Measurements from ENCODE around the gene SIX6. TPM values are rescaled to one million over a fixed set of nuclear protein-coding genes. Genes with fewer than 3 reads are reported as not detected.

SIX6 gene
- total RNA-seq, 1 experiment from 2014 or later = not detected

- Mint-ChIP-seq H3K36me3 (ENCODE audit: insufficient read depth in 1 of 3, low read depth in 3 of 3) (no peaks in the 10 kb centered on the region), H3K9me3 (no peaks in the 10 kb centered on the region), H3K27me3 (ENCODE audit: low read depth) (no peaks in the 10 kb centered on the region), H3K4me1 (peaks cover 2 to 11% of the 10 kb centered on the region in 2 experiments), H3K27ac (no peak overlapping the region), H3K4me3 (no peak overlapping the region)
- Histone ChIP-seq H3K4me2 (ENCODE audit: insufficient read depth, insufficient read length, low read length) (no peak overlapping the region), H3K27me3 (ENCODE audit: insufficient read depth, low read length) (no peaks in the 10 kb centered on the region), H4K20me1 (ENCODE audit: control insufficient read depth, insufficient read depth, insufficient read length) (no peaks in the 10 kb centered on the region), H4K5ac (ENCODE audit: insufficient read length, low read depth, low read length) (no peak overlapping the region), H3K27ac (ENCODE audit: insufficient read length, low read depth, low read length) (no peak overlapping the region), H3K4ac (ENCODE audit: low read depth, low read length) (no peak overlapping the region), H3K79me1 (ENCODE audit: insufficient read depth, low read depth, low read length, poor library complexity, severe bottlenecking) (no peaks in the 10 kb centered on the region), H4K8ac (replicated peaks; ENCODE audit: insufficient read length, low read depth, low read length) (no peak overlapping the region), H3K23me2 (ENCODE audit: insufficient read length, low read depth, low read length, poor library complexity, severe bottlenecking) (no peaks in the 10 kb centered on the region), H3K18ac (ENCODE audit: insufficient read length, low read depth, low read length) (no peak overlapping the region), H2BK15ac (ENCODE audit: low read depth, low read length) (no peak overlapping the region), H2BK20ac (ENCODE audit: low read depth, low read length, poor library complexity, severe bottlenecking) (no peak overlapping the region), H3K79me2 (ENCODE audit: insufficient read depth, low read length) (no peaks in the 10 kb centered on the region), H3K9ac (ENCODE audit: extremely low read depth, insufficient read length, low read length) (no peak overlapping the region), H2BK12ac (ENCODE audit: insufficient read length, low read depth, low read length) (no peak overlapping the region), H2BK5ac (ENCODE audit: insufficient read length, low read length) (no peak overlapping the region), H3K23ac (ENCODE audit: insufficient read length, low read depth, low read length) (no peak overlapping the region), H4K91ac (ENCODE audit: insufficient read length, low read depth, low read length) (no peak overlapping the region), H3K9me3 (ENCODE audit: control insufficient read depth, low read depth, low read length) (no peaks in the 10 kb centered on the region), H3K4me1 (ENCODE audit: insufficient read depth, low read length) (no peaks in the 10 kb centered on the region), H3K14ac (ENCODE audit: insufficient read depth, low read length) (no peak overlapping the region), H2AFZ (ENCODE audit: low read length) (no peak overlapping the region), H3T11ph (ENCODE audit: low read length) (no peak overlapping the region), H2AK5ac (ENCODE audit: insufficient read length, low read length) (no peak overlapping the region), H3K56ac (ENCODE audit: insufficient read length, low read depth, low read length) (no peak overlapping the region), H2BK120ac (ENCODE audit: low read depth, low read length, poor library complexity, severe bottlenecking) (no peak overlapping the region)
- no CpG with 5 or more reads among the region's 7 CpGs for WGBS (ENCODE audit: extremely low coverage, insufficient read length, low lambda C conversion rate)
- DNase-seq = peak; percentile 83
- TF ChIP-seq CTCF (conservative IDR thresholded peaks at IDR 0.05) = peak; percentile 91
Observed at GRCh38 chr14:60561845-60562746, 53.1 kb downstream of the SIX6 start.

Other genes starting within 250 kb of the SIX6 start
- gene C14orf39, start 23.1 kb upstream of the SIX6 start, total RNA-seq (2021) = 1.1 and 1.8 TPM in 2 replicates
- gene SIX1, start 140.3 kb downstream of the SIX6 start, total RNA-seq (2021) = 0.09 and 0.17 TPM in 2 replicates
- 26.5 and 28.9 TPM in 2 replicates for gene SIX4, start 215.2 kb downstream of the SIX6 start, total RNA-seq (2021)
- 43.1 and 47.4 TPM in 2 replicates for gene MNAT1, start 225.6 kb downstream of the SIX6 start, total RNA-seq (2021)